MM.1S (cell line): ENCODE data around the gene CBY2.

Experiments used
- EZH2 ChIP-seq: fragments of 300-600 bp; sonication (generic); optimal IDR thresholded peaks from 2 replicates; pipeline ENCODE3; 2017; ENCODE audit warnings: low read depth, mild to moderate bottlenecking, antibody characterized with exemption, low read length, mixed read lengths
- EZH2phosphoT487 ChIP-seq: fragments of 300-600 bp; sonication (generic); IDR thresholded peaks from 2 replicates; pipeline ENCODE4 v1.6.1; 2018; ENCODE audit warnings: antibody characterized with exemption, low read length
- TF ChIP-seq, protein P1 (sequence below): fragments of 300-600 bp; sonication (generic); IDR thresholded peaks from 2 replicates; pipeline ENCODE4 v1.5.1; 2016; ENCODE audit warnings: antibody characterized with exemption, low read length, mixed read lengths

DNA sequence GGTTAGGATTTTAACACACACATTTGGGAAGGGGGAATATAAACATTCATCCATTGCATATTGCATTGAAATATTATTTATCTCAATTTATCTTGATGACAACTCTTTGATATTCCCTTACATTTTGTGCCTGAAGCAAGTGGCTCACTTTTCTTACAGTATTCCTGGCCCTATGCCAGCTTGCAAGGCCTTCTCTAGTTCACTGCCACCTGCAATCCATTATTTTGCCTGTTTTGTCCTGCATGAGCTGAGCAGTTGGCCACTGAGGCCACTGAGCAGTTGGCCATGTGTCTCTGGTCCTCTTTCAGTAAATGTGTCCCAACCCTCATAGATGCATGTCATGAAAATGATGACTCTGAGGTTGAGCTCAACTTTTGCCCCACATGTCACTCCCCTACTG lies 49.8 kb downstream of the CBY2 start:
- TF ChIP-seq, protein P1, sequence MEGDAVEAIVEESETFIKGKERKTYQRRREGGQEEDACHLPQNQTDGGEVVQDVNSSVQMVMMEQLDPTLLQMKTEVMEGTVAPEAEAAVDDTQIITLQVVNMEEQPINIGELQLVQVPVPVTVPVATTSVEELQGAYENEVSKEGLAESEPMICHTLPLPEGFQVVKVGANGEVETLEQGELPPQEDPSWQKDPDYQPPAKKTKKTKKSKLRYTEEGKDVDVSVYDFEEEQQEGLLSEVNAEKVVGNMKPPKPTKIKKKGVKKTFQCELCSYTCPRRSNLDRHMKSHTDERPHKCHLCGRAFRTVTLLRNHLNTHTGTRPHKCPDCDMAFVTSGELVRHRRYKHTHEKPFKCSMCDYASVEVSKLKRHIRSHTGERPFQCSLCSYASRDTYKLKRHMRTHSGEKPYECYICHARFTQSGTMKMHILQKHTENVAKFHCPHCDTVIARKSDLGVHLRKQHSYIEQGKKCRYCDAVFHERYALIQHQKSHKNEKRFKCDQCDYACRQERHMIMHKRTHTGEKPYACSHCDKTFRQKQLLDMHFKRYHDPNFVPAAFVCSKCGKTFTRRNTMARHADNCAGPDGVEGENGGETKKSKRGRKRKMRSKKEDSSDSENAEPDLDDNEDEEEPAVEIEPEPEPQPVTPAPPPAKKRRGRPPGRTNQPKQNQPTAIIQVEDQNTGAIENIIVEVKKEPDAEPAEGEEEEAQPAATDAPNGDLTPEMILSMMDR: no peak
- TF ChIP-seq EZH2 (no peak), EZH2phosphoT487 (no peak)
